Kasumi-1 (cell line): Measurements from ENCODE around the gene LYZ.

Source experiments
- DNase-seq, 2 experiments: peaks; one replicate each; lab custom pipeline; 2025; lab: John Stamatoyannopoulos, UW

LYZ gene

DNA sequence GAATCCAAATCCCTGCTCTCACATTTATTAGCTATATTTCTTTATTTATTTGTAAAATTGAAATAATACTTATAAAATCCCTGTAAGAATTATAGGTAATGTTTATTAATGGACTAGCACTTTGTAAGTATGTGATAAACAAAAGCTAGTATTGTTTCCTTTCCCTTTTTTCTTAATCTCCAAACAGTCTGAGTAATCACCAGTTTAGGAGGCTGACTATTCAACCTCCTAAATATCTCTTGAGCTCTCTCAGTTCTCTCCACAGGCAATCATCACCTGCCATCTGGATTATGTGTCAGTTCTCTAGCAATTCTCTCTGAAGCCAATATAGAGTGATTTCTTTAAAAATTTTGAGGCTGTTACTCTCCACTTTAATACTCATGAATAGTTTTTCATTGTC, 9.2 kb upstream of the LYZ start:
- DNase-seq = no peak

DNA sequence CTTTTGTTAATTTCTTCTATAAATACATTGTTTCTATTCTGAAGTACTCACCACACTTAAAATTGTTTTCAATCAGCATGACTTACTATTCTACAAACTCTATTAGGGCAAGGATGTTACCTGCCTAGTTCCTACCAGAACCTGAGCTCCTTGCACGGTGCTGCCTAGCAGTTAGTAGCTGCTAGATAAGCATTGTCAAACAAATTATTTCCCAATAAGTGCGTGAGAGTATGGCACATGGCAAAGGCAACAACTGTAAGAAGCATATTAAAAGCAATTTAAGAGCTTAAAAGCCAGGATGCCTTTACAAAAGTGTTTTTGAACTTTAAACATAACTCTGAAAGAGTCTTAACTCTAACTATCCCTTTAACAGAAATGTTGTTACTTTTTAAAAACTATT, 8.2 kb upstream of the LYZ start:
- DNase-seq = no peak

DNA sequence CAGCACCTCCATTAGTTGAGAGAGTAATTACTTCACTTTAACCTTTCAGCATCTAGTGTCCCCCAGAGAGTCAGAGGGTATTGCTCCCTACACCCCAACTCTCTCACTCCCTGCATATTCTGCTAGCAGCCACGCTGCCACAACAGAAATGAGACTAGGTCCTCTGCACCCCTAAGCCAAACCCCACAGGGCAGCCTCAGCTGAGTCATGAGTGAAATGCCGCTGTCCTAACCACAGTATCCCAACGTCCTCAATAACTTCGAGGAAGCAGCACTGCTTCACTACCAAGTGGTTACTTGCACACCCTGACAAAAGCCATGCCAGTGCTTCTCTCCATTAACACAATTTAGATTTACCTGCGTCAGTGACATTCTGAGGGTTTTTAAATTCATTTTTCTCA, 6.9 kb upstream of the LYZ start:
- peak; percentile 22 to 27 for DNase-seq

DNA sequence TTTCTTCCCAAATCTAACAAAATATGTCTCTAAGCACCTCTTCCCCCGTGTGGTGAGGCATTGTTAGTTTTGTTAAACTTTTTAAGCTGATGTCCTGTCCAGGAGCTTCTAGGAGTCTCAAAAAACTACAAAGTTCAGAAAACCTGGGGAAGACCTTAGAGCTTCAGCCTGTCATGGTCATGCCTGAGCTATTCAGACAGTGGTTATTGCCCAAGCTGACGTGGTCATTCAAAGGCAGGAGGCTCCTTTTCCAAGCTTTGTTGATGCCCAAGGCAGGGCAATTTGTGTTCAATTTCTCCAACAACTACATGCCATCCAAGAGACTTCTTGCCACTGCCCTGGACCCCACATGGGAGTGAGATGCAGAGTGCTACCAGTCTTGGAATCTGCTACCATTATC, 5.8 kb upstream of the LYZ start:
- no peak for DNase-seq

- DNase-seq = no peak
Observed at GRCh38 chr12:69343357-69343756, 4.8 kb upstream of the LYZ start.

- DNase-seq = no peak
Observed at GRCh38 chr12:69343885-69344612, 4.1 kb upstream of the LYZ start.

- DNase-seq = no peak
Observed at GRCh38 chr12:69345077-69345476, 3.1 kb upstream of the LYZ start.

DNA sequence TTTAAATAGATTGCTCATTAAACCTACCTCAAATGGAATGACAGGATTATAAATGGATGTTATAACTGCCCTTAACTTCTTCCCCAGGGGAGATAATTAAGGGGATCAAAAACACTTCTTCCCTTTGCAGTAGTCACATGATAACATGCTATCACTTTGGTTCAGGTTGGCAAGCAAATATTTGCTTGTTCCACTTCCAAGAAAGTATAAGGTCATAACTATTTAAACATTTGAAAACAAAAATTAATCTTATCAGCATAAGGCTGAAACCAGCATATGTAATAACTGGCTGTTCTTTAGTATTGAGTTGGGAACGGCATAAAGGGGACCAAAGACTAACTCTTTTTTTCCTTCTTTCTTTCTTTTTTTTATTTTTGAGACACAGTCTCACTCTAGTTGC, 2.4 kb upstream of the LYZ start:
- DNase-seq = no peak

DNA sequence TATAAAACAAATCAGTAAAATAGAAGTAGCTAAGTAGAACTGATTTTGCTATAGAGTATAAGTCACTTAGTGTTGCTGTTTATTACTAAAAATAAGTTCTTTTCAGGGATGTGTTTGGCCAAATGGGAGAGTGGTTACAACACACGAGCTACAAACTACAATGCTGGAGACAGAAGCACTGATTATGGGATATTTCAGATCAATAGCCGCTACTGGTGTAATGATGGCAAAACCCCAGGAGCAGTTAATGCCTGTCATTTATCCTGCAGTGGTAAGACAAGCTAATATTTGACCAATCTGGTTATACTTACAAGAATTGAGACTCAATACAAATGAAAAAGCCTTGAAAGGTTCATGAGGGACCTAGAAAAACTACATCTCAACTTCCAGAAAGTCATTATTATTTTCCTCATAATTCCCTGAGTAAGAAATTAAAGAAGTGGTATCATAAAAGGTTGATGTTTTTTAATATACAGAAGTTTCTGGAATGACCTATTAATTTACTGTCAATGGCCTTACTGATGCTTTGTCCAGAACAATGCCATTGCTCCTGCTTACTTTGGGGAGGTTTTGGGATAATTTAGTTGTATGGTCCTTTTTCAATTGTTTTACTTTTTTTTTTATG, 1.9 kb downstream of the LYZ start:
- DNase-seq = no peak

- DNase-seq = no peak
Observed at GRCh38 chr12:69350777-69351176, 2.6 kb downstream of the LYZ start.

DNA sequence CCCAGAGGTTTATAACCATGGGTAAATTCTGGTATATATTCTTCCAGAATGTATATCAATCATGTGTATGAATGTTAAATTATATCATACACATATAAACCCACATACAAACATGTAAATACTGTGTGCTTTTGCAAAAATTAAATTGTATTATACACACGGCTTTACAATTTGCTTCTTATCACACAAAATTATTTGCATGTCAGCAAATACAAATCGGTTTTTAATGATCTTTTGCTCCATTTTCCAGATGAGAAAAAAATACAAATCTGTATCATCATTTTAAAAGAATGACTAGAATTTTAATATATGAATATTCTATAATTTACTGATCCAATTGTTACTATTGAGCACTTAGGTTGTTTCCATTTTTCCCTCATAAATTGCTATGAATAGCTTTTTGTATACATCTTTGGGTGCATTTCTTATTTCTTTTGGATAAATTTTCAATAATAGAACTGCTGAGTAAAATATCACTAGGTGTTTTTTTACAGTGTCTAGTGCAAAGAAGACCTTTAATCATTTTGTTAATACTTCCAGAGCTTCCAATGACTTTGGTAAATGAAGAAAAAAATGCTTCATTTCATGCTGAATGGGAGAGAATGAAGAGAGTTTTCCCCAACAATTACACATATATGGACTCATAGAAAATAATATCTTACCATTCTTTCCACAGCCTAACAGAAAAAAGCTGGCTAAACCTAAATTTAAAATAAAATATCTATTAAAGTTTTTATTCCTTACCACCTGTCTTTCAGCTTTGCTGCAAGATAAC, 3.5 kb downstream of the LYZ start:
- DNase-seq = no peak

DNA sequence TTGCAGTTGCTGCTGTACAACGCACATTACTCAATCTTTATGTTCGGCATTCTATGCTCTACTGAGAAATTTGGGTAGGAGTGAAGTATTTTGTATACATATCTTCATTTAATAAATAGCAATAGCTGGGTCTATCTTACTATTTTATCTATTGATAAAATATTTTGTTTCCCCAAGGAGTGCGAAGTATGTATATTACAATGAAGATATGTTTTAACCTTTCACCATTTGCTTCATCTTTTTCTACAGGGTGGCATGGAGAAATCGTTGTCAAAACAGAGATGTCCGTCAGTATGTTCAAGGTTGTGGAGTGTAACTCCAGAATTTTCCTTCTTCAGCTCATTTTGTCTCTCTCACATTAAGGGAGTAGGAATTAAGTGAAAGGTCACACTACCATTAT, 4.7 kb downstream of the LYZ start:
- DNase-seq = no peak

DNA sequence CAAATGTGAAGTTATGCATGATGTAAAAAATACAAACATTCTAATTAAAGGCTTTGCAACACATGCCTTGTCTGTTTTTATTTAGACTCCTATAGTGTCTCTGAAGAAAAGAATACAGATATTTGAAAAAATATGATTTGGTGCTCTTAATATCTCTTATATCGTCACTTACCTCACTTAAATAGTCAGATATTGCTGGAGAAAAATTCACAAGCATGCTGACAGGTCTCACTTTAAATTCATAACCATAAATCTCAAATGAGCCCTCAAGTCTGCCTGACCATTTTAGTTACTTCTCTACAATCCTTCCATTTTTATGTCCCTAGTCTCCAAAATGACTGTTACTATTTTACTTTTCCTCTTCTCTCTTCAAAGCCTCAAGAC, 6.0 kb downstream of the LYZ start:
- no peak for DNase-seq

DNA sequence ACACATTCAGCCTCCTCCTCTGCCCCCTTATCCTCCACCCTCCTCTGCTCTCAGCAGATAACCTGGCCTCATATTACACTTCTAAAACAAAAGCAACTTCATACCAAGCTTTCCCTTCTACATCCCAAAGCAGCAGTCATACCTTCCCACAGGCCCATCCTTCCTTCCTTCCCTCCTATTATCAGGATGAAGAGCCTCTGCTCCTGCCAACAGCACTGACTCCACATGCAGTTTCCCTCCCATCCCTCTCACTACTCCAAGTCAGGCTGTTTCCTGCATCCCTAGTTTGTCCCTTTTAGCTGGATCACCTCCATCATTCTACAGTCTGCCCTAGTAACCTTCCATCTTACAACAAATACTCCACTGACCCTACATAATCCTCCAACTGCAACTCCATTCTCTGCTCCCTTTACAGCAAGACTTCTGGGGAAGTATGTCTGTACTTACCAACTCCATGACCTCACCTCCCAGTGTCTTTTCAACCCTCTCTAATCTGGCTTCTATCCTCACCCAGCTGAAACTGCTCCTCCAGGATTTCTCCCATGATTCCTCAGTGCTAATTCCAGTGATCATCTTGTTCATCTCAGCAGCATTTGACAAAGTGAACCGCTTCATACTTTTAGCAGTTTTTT, 6.5 kb downstream of the LYZ start:
- no peak for DNase-seq

DNA sequence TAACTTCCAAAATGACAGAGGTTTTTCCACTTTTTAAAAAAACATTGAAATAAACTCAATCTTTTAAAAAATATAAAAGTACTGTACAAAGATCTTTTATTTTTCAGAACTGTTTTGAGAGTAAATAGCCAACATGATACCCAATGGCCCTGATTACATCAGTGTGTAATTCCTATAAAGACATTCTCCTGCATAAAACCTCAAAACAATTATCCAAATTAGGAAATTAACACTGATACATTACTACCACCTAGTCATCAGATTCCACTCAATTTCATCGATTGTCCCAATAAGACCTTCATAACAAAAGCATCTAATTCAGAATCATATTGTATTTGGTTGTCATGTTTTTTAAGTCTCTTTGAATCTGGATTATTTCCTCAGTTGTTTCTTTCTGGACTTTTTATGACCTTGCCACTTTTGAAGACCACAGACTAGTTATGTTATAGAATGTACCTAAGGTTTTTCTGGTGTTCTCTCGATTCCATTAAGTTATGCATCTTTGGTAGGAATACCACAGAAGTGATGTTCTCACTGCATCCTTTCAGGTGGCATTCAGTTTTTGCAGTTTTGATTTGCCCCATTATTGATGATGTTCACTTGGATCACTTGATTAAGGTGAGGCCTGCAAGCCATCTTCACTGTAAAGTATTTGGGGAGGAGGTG, 7.3 kb downstream of the LYZ start:
- DNase-seq = no peak

DNA sequence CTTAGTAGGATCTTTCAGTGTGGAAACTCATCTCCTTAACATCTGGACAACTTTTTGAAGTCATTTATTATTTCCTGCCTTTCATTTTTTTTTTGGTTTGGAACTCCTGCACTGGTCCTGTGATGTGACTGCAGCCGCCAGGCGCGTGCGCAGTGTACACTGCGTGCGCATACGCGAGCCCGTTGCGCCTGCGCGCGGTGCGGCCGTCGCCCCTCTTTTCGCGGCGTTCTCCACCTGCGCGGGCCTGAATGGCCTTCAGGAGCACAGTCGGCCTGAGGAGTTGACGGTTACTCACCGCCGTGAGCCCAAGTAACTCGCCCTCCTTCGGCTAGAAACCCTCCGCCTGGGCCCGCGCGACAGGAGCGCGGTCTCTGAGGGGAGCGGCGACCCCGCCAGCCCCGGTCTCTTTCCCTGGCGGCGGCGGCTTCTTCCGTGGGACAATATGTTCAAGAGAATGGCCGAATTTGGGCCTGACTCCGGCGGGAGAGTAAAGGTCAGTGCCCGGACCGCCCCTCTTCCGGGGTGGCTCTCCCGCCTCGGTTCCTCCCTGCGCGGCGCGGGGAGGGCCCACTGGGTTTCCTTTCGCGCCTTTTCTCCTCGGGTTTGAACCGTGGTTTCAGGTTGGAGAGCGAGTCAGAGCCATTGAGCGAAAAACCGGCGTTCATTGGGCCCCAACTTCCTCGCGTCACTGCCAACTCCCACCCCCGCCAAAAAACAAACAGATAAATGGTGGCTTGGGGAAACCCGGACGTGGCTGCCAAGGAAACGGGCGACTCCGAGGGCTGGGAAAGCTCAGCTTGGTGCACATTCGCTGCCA, 11.6 kb downstream of the LYZ start, which contains the start of gene YEATS4:
Gene YEATS4 (plus strand): TSS at position 213 of the 817 bp plus-strand sequence. CDS start 230 bp downstream, at position 443.
- DNase-seq = peak; percentile 92 to 94

DNA sequence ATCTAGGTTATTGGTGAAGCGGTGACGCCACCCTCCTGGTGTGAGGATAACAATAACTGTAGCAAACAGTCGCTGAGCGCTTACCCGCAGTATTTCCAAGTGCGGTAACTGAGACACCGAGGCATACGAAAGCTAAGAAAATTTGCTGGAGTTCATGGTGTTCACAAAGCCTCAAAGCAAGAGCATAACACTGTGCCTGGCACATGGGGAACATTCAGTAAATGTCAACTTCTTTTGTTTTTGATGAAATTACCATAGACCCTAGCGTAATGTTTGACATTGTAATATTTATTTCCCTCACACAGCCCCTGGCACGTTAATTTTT, 12.1 kb downstream of the LYZ start:
- DNase-seq = no peak

DNA sequence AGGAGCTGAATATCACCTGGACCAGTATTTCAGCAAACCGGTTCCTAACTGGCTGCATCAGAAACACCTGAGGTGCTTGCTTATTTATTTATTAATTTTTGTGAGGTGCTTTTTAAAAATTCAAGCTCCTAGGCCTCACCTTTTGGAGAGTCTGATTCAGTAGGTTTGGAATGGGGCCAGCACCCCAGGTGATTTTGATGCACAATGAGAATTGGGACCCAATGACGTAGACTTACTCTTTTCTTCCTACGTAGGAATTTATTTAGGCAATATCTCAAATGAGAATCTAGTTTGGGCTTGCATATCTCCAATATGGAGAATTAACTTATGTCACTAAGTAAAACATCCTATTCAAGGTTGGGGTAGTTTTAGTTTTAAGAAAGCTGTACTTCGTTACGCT, 18.6 kb downstream of the LYZ start:
- DNase-seq = no peak

- DNase-seq = no peak
Observed at GRCh38 chr12:69368171-69368570, 20.0 kb downstream of the LYZ start.

- no peak for DNase-seq
Observed at GRCh38 chr12:69383074-69383473, 34.9 kb downstream of the LYZ start.

DNA sequence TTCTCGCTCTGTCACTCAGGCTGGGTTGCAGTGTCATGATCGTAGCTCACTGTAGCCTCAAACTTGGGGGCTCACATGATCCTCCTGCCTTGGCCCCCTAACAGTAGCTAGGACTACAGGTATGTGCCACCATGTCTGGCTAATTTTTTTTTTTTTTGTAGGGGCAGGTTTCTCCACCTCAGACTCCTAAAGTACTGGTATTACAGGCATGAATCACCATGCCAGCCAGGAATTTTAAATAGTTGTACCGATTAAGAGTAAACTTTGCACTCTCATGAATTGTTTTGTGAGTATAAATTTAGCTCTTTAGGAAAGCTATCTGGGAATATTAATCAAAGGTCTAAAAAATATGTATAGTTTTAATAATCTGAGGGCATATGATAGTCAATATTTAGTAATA, 36.9 kb downstream of the LYZ start:
- DNase-seq = no peak
